ENCODE measurements around the gene TAF9. TPM values are rescaled to one million over a fixed set of nuclear protein-coding genes. Genes with fewer than 3 reads are reported as not detected.

The TAF9 gene
- total RNA-seq, 1 donor from 2014 or later: 35.8 TPM

- peaks cover 0 to 21% of the 10 kb centered on the region in 2 donors for H3K36me3 ChIP-seq
- H3K27me3 ChIP-seq: no peaks in the 10 kb centered on the region
- TF ChIP-seq POLR2A (IDR thresholded peaks at IDR 0.05) (no peak), POLR2AphosphoS5 (IDR thresholded peaks at IDR 0.05; ENCODE audit: insufficient read depth in 1 of 2, low read depth in 1 of 2) (no peak)
- TF ChIP-seq, protein P1, sequence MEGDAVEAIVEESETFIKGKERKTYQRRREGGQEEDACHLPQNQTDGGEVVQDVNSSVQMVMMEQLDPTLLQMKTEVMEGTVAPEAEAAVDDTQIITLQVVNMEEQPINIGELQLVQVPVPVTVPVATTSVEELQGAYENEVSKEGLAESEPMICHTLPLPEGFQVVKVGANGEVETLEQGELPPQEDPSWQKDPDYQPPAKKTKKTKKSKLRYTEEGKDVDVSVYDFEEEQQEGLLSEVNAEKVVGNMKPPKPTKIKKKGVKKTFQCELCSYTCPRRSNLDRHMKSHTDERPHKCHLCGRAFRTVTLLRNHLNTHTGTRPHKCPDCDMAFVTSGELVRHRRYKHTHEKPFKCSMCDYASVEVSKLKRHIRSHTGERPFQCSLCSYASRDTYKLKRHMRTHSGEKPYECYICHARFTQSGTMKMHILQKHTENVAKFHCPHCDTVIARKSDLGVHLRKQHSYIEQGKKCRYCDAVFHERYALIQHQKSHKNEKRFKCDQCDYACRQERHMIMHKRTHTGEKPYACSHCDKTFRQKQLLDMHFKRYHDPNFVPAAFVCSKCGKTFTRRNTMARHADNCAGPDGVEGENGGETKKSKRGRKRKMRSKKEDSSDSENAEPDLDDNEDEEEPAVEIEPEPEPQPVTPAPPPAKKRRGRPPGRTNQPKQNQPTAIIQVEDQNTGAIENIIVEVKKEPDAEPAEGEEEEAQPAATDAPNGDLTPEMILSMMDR (IDR thresholded peaks at IDR 0.05): no peak
- H3K27ac ChIP-seq: no peak overlapping the region
- no peak overlapping the region for H3K4me3 ChIP-seq
- peaks cover 11% of the 10 kb centered on the region for H3K4me1 ChIP-seq
- H3K9me3 ChIP-seq: no peaks in the 10 kb centered on the region
- intact Hi-C loops (cut with DNase I): no loop called here
- DNase-seq (ENCODE audit: extremely low spot score in 2 of 2): no peak
These were observed 4.5 kb downstream of the TAF9 start for GRCh38 chr5:69364850-69365249.

DNA sequence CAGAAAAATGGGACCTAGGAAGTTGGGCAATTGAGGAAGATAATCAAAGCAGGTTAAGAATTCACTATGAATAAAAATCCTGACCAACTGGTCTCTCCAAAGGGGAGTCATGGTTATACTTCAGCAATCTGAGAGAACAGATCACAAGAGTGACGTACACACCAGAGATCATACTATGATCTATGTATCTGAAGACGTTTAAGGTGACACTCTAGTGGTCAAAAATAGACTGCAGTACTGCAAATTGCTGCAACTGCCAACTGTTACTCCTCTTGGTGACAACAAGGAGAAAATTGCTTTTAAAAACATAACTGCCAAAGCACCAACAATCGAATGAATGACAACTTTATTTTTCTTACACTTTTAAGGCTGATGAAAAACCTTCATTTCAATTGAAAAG, 4.9 kb downstream of the TAF9 start:
- intact Hi-C loops (cut with DNase I): no loop called here
- H3K27me3 ChIP-seq: no peaks in the 10 kb centered on the region
- H3K4me3 ChIP-seq: no peak overlapping the region
- no peak overlapping the region for H3K27ac ChIP-seq
- H3K4me1 ChIP-seq: peaks cover 11% of the 10 kb centered on the region
- DNase-seq (ENCODE audit: extremely low spot score in 2 of 2): no peak
- H3K36me3 ChIP-seq: peaks cover 0 to 21% of the 10 kb centered on the region in 2 donors
- no peaks in the 10 kb centered on the region for H3K9me3 ChIP-seq
- no peak for TF ChIP-seq POLR2AphosphoS5 (IDR thresholded peaks at IDR 0.05; ENCODE audit: insufficient read depth in 1 of 2, low read depth in 1 of 2)

GRCh38 chr5:69360442-69360841, 8.9 kb downstream of the TAF9 start:
- no peaks in the 10 kb centered on the region for H3K4me1 ChIP-seq
- H3K9me3 ChIP-seq: no peaks in the 10 kb centered on the region
- TF ChIP-seq POLR2A (IDR thresholded peaks at IDR 0.05) (no peak), POLR2AphosphoS5 (IDR thresholded peaks at IDR 0.05; ENCODE audit: insufficient read depth in 1 of 2, low read depth in 1 of 2) (no peak)
- TF ChIP-seq, protein P1 (IDR thresholded peaks at IDR 0.05): no peak
- no peak overlapping the region for H3K4me3 ChIP-seq
- H3K27ac ChIP-seq: no peak overlapping the region
- DNase-seq (ENCODE audit: extremely low spot score in 2 of 2): no peak
- H3K36me3 ChIP-seq: peaks cover 0 to 10% of the 10 kb centered on the region in 2 donors
- intact Hi-C loops (cut with DNase I): no loop called here
- H3K27me3 ChIP-seq: no peaks in the 10 kb centered on the region

GRCh38 chr5:69359699-69360098, 9.6 kb downstream of the TAF9 start:
- Histone ChIP-seq H3K27me3 (no peaks in the 10 kb centered on the region), H3K27ac (no peak overlapping the region), H3K4me3 (no peak overlapping the region), H3K4me1 (no peaks in the 10 kb centered on the region), H3K9me3 (no peaks in the 10 kb centered on the region), H3K36me3 (peaks cover 0 to 7% of the 10 kb centered on the region in 2 donors)
- no peak for DNase-seq (ENCODE audit: extremely low spot score in 2 of 2)
- TF ChIP-seq POLR2AphosphoS5 (IDR thresholded peaks at IDR 0.05; ENCODE audit: insufficient read depth in 1 of 2, low read depth in 1 of 2) (no peak), POLR2A (IDR thresholded peaks at IDR 0.05) (no peak)
- TF ChIP-seq, protein P1 (IDR thresholded peaks at IDR 0.05): no peak
- intact Hi-C loops (cut with DNase I): no loop called here

- H3K36me3 ChIP-seq: peaks cover 0 to 41% of the 10 kb centered on the region in 2 donors
- intact Hi-C loops (cut with DNase I): no loop called here
- no peak for DNase-seq (ENCODE audit: extremely low spot score in 2 of 2)
These were observed 18.7 kb downstream of the TAF9 start for GRCh38 chr5:69350664-69351063.

More at GRCh38 chr5:69350664-69351063, 18.7 kb downstream of the TAF9 start:
- TF ChIP-seq POLR2AphosphoS5 (IDR thresholded peaks at IDR 0.05; ENCODE audit: insufficient read depth in 1 of 2, low read depth in 1 of 2) (no peak), POLR2A (IDR thresholded peaks at IDR 0.05) (no peak)
- TF ChIP-seq, protein P1 (IDR thresholded peaks at IDR 0.05): no peak
- H3K4me1 ChIP-seq: no peaks in the 10 kb centered on the region
- no peaks in the 10 kb centered on the region for H3K27me3 ChIP-seq
- no peaks in the 10 kb centered on the region for H3K9me3 ChIP-seq
- no peak overlapping the region for H3K4me3 ChIP-seq
- no peak overlapping the region for H3K27ac ChIP-seq
